A549 (cell line): Measurements from ENCODE around the gene DQX1. TPM values are rescaled to one million over a fixed set of nuclear protein-coding genes. Genes with fewer than 3 reads are reported as not detected.
A peak's percentile ranks its signal among the peaks of the same experiment; 100 is the strongest.

Source experiments
- ATAC-seq, 2 experiments: fragments of 200-7000 bp in 1 of 2; fragments of >200 bp in 1 of 2; cut with Nextera tagmentation in 1 of 2; cut with Tn5 transposase in 1 of 2; 3 replicates each; pipeline versions ENCODE4 v1.8.0 to v1.9.1; 2018 to 2020; ENCODE audit warnings: mild to moderate bottlenecking in 1 of 2, moderate library complexity in 1 of 2
- CTCF ChIA-PET: fragments of 300-600 bp; sonication (Branson Sonifier 250); formaldehyde crosslinking; extraction: SDS; loops from one replicate; lab custom pipeline; 2021; ENCODE audit warnings: antibody characterized with exemption, inconsistent platforms; lab: Yijun Ruan, JAX
- POLR2A ChIA-PET: fragments of 350-600 bp; formaldehyde crosslinking; extraction: SDS; loops from one replicate; lab custom pipeline; 2021; ENCODE audit warnings: antibody characterized with exemption, inconsistent platforms; lab: Yijun Ruan, JAX
- DNase-seq, 2 experiments: peaks; one replicate each; pipeline versions ENCODE4 v3.0.0 to v3.0.0-alpha.2; 2011 to 2016; ENCODE audit warnings: low read depth in 1 of 2, low spot score in 1 of 2
- FAIRE-seq: peaks from 2 replicates; lab custom pipeline; 2011; peaks lifted over from hg19 to GRCh38; lab: Jason Lieb, UNC
- H3K27ac ChIP-seq, 2 experiments: fragments of >200 bp; sonication (Bioruptor Twin); formaldehyde crosslinking; 3 replicates each; pipeline ENCODE4 v1.5.1; 2016 to 2017
- H3K4me1 ChIP-seq: fragments of >200 bp; sonication (Bioruptor Twin); formaldehyde crosslinking; 3 replicates; pipeline ENCODE4 v1.6.1; 2016
- H3K4me2 ChIP-seq: fragments of >200 bp; sonication (Bioruptor Twin); formaldehyde crosslinking; 3 replicates; pipeline ENCODE4 v1.6.1; 2016
- H3K4me3 ChIP-seq: fragments of >200 bp; sonication (Bioruptor Twin); formaldehyde crosslinking; 3 replicates; pipeline ENCODE4 v1.5.1; 2016
- H3K9me3 ChIP-seq: fragments of >200 bp; sonication (Bioruptor Twin); formaldehyde crosslinking; 3 replicates; pipeline ENCODE4 v1.6.1; 2016
- BHLHE40 ChIP-seq: IDR thresholded peaks from 2 replicates; pipeline ENCODE4 v1.6.1; 2012; ENCODE audit warnings: low read depth, low read length, inconsistent platforms
- CBX2 ChIP-seq: fragments of 200-600 bp; sonication (generic); IDR thresholded peaks from 2 replicates; pipeline ENCODE4 v1.6.1; 2016; ENCODE audit warnings: low read depth, mild to moderate bottlenecking, borderline replicate concordance
- FOSL2 ChIP-seq, 2 experiments: fragments of 450-650 bp in 1 of 2; fragments of >200 bp in 1 of 2; sonication (Bioruptor Twin) in 1 of 2; formaldehyde crosslinking; IDR thresholded peaks; 2 replicates each; pipeline versions ENCODE4 v1.5.0 to v1.6.1; 2016 to 2020; ENCODE audit warnings: mild to moderate bottlenecking in 1 of 2, moderate library complexity in 1 of 2
- GATA3 ChIP-seq: IDR thresholded peaks from 2 replicates; pipeline ENCODE4 v1.6.1; 2012; ENCODE audit warnings: borderline replicate concordance
- HOXA7 ChIP-seq: fragments of 250-450 bp; sonication (Bioruptor Pico); IDR thresholded peaks from 2 replicates; pipeline ENCODE4 v1.5.0; 2020; ENCODE audit warnings: mild to moderate bottlenecking, moderate library complexity
- JUN ChIP-seq, 2 experiments: fragments of >200 bp; sonication (Bioruptor Twin); formaldehyde crosslinking; IDR thresholded peaks; 2 replicates in 1 of 2; 3 replicates in 1 of 2; pipeline ENCODE4 v1.6.1; 2016 to 2017
- MAFK ChIP-seq: fragments of 450-650 bp; IDR thresholded peaks from 2 replicates; pipeline ENCODE4 v1.6.1; 2014; ENCODE audit not compliant: partially characterized antibody
- NPAS2 ChIP-seq: fragments of 250-450 bp; sonication (Bioruptor Pico); IDR thresholded peaks from 2 replicates; pipeline ENCODE4 v1.8.0; 2022; ENCODE audit warnings: mild to moderate bottlenecking, moderate library complexity, borderline replicate concordance
- RAD21 ChIP-seq, 2 experiments: fragments of >200 bp in 1 of 2; sonication (Bioruptor Twin) in 1 of 2; formaldehyde crosslinking in 1 of 2; IDR thresholded peaks in 1 of 2; conservative IDR thresholded peaks in 1 of 2; 2 replicates in 1 of 2; 3 replicates in 1 of 2; pipeline ENCODE4 v1.6.1; 2012 to 2018; ENCODE audit warnings: inconsistent platforms in 1 of 2
- RFX5 ChIP-seq: fragments of 450-650 bp; IDR thresholded peaks from 2 replicates; pipeline ENCODE4 v1.7.1; 2014; ENCODE audit warnings: antibody characterized with exemption, mild to moderate bottlenecking, moderate library complexity
- SMC3 ChIP-seq: fragments of >200 bp; sonication (Bioruptor Twin); formaldehyde crosslinking; IDR thresholded peaks from 3 replicates; pipeline ENCODE4 v1.6.1; 2018; ENCODE audit warnings: inconsistent platforms
- TFCP2L1 ChIP-seq: fragments of 250-450 bp; sonication (Bioruptor Pico); IDR thresholded peaks from 2 replicates; pipeline ENCODE4 v1.5.0; 2021; ENCODE audit warnings: mild to moderate bottlenecking
- ZC3H11A ChIP-seq: fragments of 450-650 bp; IDR thresholded peaks from 2 replicates; pipeline ENCODE4 v1.6.1; 2014; ENCODE audit warnings: antibody characterized with exemption, mild to moderate bottlenecking
- ZFP36 ChIP-seq: fragments of 450-650 bp; IDR thresholded peaks from 2 replicates; pipeline ENCODE4 v1.6.1; 2014; ENCODE audit warnings: borderline replicate concordance; ENCODE audit not compliant: partially characterized antibody
- ZNF302 ChIP-seq: fragments of 250-450 bp; sonication (Bioruptor Pico); IDR thresholded peaks from 2 replicates; pipeline ENCODE4 v1.9.0; 2021; ENCODE audit warnings: inconsistent platforms, mild to moderate bottlenecking, moderate library complexity
- ZSCAN20 ChIP-seq: fragments of 250-450 bp; sonication (Bioruptor Pico); IDR thresholded peaks from 2 replicates; pipeline ENCODE4 v1.8.0; 2022; ENCODE audit warnings: mild to moderate bottlenecking, moderate library complexity
- WGBS: methylation state at CpG from one replicate; pipeline ENCODE4 v1.1.6; 2017; ENCODE audit errors: missing lambda C conversion rate; 5-methylcytosine and 5-hydroxymethylcytosine counted together
- polyA minus RNA-seq: library from RNA; depleted of rRNA, polyadenylated mRNA; stranded (reverse); fragments of >200 nt; gene quantifications from 2 replicates; pipeline ENCODE4 v1.2.3, GENCODE V29; 2011; rRNA and poly(A)+ RNA removed
- polyA plus RNA-seq, 4 experiments: library from polyadenylated mRNA; depleted of rRNA in 3 of 4; stranded (reverse); fragments of >200 nt; fragmentation: RNase III in 1 of 4; extraction: RNeasy Plus Mini Kit Qiagen cat#74134 plus additional on column Dnase treatment in 1 of 4; gene quantifications; 2 replicates in 3 of 4; 3 replicates in 1 of 4; pipeline ENCODE4 v1.2.3, GENCODE V29; 2011 to 2017
- TF ChIP-seq, protein P1 (sequence below): fragments of >200 bp; sonication (Bioruptor Twin); formaldehyde crosslinking; IDR thresholded peaks from 2 replicates; pipeline ENCODE4 v1.6.1; 2016
- TF ChIP-seq, protein P2 (sequence below): IDR thresholded peaks from 2 replicates; pipeline ENCODE4 v1.6.1; 2012; ENCODE audit warnings: low read depth, borderline replicate concordance
- TF ChIP-seq, protein P3 (sequence below): fragments of 150-350 bp; IDR thresholded peaks from 2 replicates; pipeline ENCODE4 v1.6.1; 2014; ENCODE audit warnings: low read depth, mild to moderate bottlenecking, low read length

Gene DQX1, protein sequence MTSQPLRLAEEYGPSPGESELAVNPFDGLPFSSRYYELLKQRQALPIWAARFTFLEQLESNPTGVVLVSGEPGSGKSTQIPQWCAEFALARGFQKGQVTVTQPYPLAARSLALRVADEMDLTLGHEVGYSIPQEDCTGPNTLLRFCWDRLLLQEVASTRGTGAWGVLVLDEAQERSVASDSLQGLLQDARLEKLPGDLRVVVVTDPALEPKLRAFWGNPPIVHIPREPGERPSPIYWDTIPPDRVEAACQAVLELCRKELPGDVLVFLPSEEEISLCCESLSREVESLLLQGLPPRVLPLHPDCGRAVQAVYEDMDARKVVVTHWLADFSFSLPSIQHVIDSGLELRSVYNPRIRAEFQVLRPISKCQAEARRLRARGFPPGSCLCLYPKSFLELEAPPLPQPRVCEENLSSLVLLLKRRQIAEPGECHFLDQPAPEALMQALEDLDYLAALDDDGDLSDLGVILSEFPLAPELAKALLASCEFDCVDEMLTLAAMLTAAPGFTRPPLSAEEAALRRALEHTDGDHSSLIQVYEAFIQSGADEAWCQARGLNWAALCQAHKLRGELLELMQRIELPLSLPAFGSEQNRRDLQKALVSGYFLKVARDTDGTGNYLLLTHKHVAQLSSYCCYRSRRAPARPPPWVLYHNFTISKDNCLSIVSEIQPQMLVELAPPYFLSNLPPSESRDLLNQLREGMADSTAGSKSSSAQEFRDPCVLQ
- polyA plus RNA-seq (2011; rRNA removed) = 0.39 and 0.42 TPM in 2 replicates
- polyA plus RNA-seq (2012; cell fraction: cytosol; rRNA removed) = 0.25 and 0.27 TPM in 2 replicates
- polyA plus RNA-seq (2012; cell fraction: nucleus; rRNA removed) = 1.8 and 2.2 TPM in 2 replicates
- 0.09 to 0.21 TPM (median 0.15 TPM) in 3 replicates for polyA plus RNA-seq (2017; fragmentation: RNase III; extraction: RNeasy Plus Mini Kit Qiagen cat#74134 plus additional on column Dnase treatment)
- polyA minus RNA-seq = 0.21 and 0.63 TPM in 2 replicates

DNA sequence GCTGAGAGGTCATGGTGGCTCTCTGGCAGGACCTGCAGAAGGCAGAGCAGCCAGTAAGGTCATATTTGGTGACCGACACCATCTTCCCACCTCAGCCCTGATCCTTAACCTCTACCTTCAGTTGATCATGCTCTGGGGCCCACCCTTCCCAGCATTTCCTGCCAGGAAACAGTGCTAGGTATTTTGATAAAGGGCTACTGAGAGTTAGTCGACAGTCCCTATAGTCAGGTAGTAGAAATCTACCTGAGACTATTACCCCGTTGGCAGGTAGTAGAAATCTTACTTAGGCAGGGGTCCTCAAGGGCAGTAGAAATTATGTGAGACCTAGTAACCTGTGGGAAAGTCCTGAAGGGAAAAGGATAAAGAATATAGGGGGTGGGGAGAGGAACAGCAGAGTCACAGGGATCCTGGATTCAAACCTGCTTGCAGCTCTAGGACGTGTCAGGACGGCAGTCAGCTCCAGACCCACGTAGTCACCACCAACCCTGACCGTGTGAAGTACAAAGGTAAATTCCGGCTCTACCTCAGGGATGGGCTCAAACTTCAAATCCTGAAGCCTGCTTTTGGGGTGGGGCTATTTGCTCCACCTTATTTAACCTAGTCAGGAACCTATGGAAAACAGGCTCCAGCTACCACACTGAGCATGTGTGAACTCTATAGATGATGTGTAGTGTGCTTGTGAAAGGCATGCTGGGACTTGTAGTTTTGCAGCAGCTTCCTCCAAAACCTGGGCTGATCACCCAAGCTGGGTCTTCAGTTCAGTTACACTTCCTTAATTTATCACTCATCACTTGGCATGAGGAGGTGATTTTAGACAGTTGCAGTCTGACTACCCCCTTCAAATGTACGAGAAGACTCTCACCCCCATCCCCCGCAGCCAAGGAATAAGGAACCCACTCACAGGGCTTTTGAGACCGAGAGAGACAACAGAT lies at the start of gene DQX1:
TSS of gene DQX1 (minus strand) at position 515 of the 932 bp plus-strand sequence. CDS start at position 13, 502 bp downstream.
- POLR2A ChIA-PET = interaction anchor here (0.7 to 1.8 kb wide), 2 partner anchors 16 to 71 kb away, joined by 3 to 4 read pairs; no protein-coding TSS in a partner anchor
- TF ChIP-seq RAD21 (conservative IDR thresholded peaks at IDR 0.05 in 1 of 2, IDR thresholded peaks at IDR 0.05 in 1 of 2) (no peak), MAFK (no peak), ZC3H11A (no peak), GATA3 (no peak), ZSCAN20 (no peak), RFX5 (no peak), JUN (IDR thresholded peaks at IDR 0.05) (0 out of 5 replicates have a peak, but pooled peaks of 1 of the 2 experiments have one; percentile 1), NPAS2 (no peak), TFCP2L1 (0 out of 2 replicates have a peak, but pooled peaks have one; percentile 65), HOXA7 (CRISPR knock-in tag) (0 out of 2 replicates have a peak, but pooled peaks have one; percentile 30), CBX2 (no peak), ZFP36 (no peak)
- TF ChIP-seq, protein P1, sequence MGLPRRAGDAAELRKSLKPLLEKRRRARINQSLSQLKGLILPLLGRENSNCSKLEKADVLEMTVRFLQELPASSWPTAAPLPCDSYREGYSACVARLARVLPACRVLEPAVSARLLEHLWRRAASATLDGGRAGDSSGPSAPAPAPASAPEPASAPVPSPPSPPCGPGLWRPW = no peak
- TF ChIP-seq, protein P2, sequence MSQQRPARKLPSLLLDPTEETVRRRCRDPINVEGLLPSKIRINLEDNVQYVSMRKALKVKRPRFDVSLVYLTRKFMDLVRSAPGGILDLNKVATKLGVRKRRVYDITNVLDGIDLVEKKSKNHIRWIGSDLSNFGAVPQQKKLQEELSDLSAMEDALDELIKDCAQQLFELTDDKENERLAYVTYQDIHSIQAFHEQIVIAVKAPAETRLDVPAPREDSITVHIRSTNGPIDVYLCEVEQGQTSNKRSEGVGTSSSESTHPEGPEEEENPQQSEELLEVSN = no peak
- CTCF ChIA-PET = interaction anchor here (1.0 to 2.4 kb wide), 3 partner anchors 12 to 43 kb away, joined by 3 to 10 read pairs (median 4); partner anchors contain the start of genes CCDC142 and TTC31
- ATAC-seq (no peak), FAIRE-seq (no peak), DNase-seq (peak in 1 of 2 experiments; percentile 77)
- Histone ChIP-seq H3K4me2 (no peak within 1 kb of the TSS), H3K4me1 (peaks cover 14% of the 10 kb centered on the region), H3K27ac (no peak within 1 kb of the TSS), H3K9me3 (no peaks in the 10 kb centered on the region), H3K4me3 (no peak within 1 kb of the TSS)
- 88% methylated on average over 11 of the region's 11 CpGs for WGBS

DNA sequence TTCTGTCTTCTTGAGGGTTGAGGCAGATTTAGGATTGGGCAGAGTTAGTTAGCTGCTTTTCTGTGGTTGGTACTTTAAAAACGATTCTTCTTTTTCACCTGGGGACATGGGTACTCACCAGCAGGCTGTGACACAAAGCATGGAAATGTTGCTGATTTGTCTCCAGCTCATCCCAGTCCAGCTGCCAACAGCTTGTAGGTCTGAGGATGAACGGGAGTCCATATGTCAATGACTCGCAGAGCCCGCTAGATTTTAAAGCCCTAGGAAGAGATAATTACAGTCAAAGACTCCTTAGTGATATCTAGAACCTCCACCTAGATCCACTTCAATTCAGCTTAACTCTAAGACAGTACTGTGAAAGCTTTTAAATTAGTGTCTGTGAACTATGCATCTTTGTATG lies 49.3 kb upstream of the DQX1 start:
- Histone ChIP-seq H3K4me3 (no peak overlapping the region), H3K4me2 (no peak overlapping the region), H3K27ac (no peak overlapping the region), H3K4me1 (no peaks in the 10 kb centered on the region), H3K9me3 (no peaks in the 10 kb centered on the region)
- no peak for FAIRE-seq
- no peak for DNase-seq
- ATAC-seq = no peak
- 64% methylated on average over 4 of the region's 4 CpGs for WGBS
- CTCF ChIA-PET = interaction anchor here (1.3 to 17.2 kb wide), 4 partner anchors 11 to 43 kb away, joined by 3 to 181 read pairs (median 5); no protein-coding TSS in a partner anchor
- TF ChIP-seq, protein P3, sequence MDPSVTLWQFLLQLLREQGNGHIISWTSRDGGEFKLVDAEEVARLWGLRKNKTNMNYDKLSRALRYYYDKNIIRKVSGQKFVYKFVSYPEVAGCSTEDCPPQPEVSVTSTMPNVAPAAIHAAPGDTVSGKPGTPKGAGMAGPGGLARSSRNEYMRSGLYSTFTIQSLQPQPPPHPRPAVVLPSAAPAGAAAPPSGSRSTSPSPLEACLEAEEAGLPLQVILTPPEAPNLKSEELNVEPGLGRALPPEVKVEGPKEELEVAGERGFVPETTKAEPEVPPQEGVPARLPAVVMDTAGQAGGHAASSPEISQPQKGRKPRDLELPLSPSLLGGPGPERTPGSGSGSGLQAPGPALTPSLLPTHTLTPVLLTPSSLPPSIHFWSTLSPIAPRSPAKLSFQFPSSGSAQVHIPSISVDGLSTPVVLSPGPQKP = no peak
- no peak for TF ChIP-seq TFCP2L1
- no peak for TF ChIP-seq GATA3
- TF ChIP-seq BHLHE40 = no peak
- no peak for TF ChIP-seq ZSCAN20
- no peak for TF ChIP-seq MAFK
- TF ChIP-seq, protein P1 = no peak
- no peak for TF ChIP-seq SMC3
- no peak for TF ChIP-seq FOSL2 (IDR thresholded peaks at IDR 0.05)
- TF ChIP-seq FOSL2 (CRISPR knock-in tag; IDR thresholded peaks at IDR 0.05) = no peak
- no peak for TF ChIP-seq ZNF302 (CRISPR knock-in tag)
- POLR2A ChIA-PET = no interaction called here
